Glomerular visceral epithelial cell (primary cell): ENCODE results near the gene ALDH7A1.

Experiments used
- DNase-seq: peaks from one replicate; pipeline ENCODE4 v3.0.0-alpha.2; 2016; ENCODE audit errors: extremely low spot score

The ALDH7A1 gene

DNA sequence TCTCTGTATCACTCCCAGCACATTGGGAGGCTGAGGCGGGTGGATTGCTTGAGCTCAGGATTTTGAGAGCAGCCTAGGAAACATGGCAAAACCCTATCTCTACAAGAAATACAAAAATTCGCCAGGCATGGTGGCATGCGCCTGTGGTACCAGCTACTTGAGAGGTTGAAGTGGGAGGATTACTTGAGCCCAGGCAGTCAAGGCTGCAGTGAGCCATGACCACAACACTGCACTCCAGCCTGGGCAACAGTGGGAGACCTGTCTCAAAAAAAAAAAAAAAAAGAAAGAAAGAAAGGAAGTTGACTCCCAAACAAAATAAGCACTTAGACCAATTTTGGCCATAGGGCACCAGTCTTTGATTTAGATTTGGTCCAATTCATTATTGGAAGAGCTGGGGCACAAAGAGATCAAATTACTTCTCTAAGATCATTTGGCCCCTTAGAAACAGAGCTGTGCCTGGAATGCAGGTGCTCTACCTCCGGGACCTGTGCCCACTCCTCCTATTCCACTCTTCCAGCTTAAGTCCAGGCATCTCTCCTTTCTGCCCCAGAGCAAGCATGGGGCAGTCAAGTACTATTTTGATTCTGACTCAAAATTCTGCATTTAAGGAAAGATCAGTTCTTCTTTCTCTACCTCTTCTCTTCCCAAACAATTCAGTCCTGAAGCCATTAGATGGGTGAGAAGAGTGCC is 59.0 kb downstream of the ALDH7A1 start:
- DNase-seq, result no peak

GRCh38 chr5:126534553-126534952 is 60.5 kb downstream of the ALDH7A1 start:
- no peak for DNase-seq

GRCh38 chr5:126531543-126532120 is 63.4 kb downstream of the ALDH7A1 start:
- no peak for DNase-seq

- DNase-seq, result peak; percentile 38
These were observed 67.1 kb downstream of the ALDH7A1 start for GRCh38 chr5:126527892-126528291.

DNA sequence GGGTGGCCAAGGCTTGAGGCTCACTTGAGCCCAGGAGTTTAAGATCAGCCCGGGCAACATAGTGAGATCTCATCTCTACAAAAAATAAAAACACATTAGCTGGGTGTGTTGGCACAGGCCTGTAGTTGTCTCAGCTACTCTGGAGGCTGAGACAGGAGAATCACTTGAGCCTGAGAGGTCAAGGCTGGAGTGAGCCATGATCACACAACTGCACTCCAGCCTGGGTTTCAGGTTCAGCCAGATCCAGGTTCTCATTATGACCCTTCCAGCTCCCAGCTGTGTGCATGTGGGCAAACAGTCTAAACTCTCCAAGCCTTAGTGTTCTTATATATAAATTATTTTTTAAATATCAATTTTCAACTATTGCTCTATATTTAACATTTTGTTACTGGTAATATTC is 67.9 kb downstream of the ALDH7A1 start:
- no peak for DNase-seq

DNA sequence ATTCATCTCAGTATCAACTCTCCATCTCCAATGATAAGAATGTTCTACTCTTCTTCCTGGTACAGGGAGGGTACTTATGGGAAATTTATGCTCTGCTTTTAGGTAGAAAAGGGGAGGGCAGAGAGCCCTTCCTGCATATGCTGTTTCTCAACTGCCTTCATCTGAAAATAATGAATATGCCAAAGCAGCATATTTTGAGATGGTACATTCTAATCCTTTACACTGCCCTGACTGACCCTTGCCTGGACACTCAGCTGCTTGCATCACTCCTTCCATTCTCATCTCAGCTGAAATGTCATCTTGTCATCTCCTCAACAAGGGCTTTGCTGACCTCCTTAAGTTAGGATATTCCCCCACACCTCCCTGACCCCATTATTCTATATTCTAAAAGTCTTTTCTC is 68.5 kb downstream of the ALDH7A1 start:
- DNase-seq, result no peak

DNA sequence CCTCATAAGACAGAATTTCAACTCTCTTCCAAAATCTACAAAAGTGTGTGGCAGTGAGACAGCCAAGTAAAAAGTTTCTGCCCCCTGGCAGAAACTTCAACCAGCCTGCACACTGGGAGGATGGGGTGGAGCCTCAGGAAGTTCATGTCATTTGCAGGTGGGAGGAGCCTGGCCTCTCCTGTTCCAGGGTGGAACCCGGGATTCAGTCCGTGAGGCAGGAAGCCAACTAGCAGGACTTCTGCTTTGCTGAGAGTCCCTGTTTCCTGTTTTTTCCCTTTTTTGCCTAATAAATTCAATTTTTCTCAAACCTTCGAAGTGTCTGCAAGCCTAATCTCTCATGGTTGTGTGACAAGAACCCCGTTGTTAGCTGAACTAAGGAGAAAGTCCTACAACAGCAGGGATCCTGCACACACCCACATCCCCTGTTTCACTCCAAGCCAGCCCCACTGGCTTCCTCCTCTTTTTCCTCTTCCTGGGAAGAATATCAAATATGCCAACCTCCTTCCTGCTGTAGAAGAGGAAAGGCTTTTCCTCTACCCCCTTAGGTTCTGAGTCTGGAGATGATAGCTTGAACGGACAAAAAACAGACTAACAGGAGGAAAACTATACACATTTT is 69.3 kb downstream of the ALDH7A1 start:
- DNase-seq, result no peak

- no peak for DNase-seq
These were observed 71.1 kb downstream of the ALDH7A1 start for GRCh38 chr5:126523818-126524510.

GRCh38 chr5:126521130-126521529 is 73.9 kb downstream of the ALDH7A1 start:
- DNase-seq, result no peak

GRCh38 chr5:126520593-126520953 is 74.4 kb downstream of the ALDH7A1 start:
- no peak for DNase-seq

DNA sequence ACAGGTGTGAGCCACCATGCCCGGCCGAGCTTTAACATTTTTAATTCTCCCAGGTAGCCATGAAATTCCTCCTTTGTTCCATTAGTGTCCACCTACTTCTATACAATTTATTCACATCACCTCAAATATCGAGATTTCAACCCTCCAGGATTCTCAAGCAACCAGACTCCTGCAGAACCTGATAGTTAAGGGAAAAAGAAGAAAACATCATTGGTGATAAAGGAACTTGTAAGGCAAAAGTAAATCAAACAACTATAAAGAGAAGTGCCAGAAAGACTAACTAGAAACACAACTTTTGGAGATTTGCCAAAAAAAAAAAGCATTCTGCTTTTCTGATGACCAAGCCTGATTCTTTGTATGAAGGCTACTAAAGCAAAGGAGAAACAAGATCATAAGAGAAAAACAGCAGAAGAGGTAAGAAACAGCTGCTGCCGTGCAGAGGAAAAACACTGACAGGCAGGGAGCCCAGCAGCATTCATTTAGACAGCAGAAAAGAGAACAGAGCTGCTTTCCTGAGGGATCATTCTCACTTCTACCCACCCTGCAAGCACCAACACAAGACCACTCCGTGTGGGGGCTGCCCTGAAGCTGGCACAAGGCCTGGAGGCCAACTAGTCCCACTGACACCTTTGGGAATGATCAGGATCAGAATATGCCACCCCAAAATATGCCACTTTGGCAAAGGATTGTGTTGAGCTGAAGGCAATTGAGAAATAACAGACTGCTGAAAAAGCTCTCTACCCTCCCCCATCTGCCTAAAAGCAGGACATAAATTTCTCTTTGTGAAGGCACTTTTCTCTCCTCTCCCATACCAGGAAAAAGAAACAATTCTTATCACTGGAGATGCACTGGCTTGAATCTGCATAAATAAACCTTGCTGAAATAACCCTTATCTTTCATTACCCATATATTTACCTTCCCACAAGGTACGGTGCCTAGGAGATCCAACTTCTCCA is 75.1 kb downstream of the ALDH7A1 start:
- no peak for DNase-seq

- peak; percentile 89 for DNase-seq
These were observed 75.8 kb downstream of the ALDH7A1 start for GRCh38 chr5:126519223-126519622.

- no peak for DNase-seq
These were observed 78.2 kb downstream of the ALDH7A1 start for GRCh38 chr5:126516852-126517251.

GRCh38 chr5:126516133-126516532 is 78.9 kb downstream of the ALDH7A1 start:
- DNase-seq, result peak; percentile 53

GRCh38 chr5:126515337-126515736 is 79.7 kb downstream of the ALDH7A1 start:
- no peak for DNase-seq

DNA sequence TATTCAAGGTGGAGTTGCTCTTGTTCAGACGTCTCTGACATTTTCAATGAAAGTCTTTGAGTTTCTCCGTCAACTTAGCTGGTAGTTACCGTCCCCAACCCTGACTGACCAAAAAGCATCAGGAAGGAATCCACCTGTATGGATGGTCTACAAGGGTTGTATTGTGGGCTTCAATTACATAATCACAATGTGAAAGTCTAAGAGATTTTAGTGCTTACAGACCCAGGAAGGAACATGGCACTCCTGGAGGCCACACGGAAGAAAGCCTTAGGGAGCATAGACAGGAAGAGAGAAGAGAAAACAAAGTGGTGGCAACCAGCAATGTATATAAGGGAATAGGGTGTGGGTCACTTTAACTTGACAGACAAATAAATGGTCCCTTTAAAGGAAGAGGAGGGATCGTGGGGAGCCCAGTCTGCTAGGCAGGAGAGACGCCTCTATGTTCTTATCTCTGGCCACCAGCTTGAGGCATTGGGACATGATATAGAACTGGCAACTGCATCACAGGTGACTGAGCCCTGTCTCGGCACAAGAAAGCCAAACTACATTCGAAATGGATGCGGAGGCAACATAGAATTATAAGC is 80.4 kb downstream of the ALDH7A1 start:
- no peak for DNase-seq

DNA sequence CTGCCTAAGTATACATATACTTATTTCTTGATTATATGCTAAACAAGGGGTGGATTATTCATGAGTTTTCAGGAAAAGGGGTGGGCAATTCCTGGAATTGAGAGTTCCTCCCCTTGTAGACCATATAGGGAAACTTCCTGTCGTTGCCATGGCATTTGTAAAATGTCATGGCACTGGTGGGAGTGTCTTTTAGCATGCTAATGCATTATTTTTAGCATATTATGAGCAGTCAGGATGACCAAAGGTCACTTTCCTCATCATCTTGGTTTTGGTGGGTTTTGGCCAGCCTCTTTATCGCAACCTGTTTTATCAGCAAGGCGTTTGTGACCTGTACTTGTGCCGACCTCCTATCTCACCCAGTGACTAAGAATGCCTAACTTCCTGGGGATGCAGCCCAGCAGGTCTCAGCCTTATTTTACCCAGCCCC is 80.9 kb downstream of the ALDH7A1 start:
- DNase-seq, result no peak

- no peak for DNase-seq
These were observed 81.3 kb downstream of the ALDH7A1 start for GRCh38 chr5:126513703-126514102.

DNA sequence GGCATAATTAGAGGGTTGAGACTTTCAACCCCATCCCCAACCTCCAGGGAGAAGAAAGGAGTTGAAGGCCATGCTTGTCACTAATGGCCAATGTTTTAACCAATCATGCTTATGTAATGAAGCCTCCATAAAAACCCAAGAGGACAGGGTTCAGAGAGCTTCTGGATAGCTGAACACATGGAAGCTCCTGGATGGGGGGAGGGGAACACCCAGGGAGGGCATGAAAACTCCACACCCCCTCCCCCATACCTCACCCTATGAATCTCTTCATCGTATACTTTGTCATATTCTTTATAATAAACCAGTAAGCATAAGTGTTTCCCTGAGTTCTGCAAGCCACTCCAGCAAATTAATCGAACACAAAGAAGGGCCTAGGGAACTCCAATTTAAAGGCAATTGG is 81.7 kb downstream of the ALDH7A1 start:
- no peak for DNase-seq

GRCh38 chr5:126512451-126512850 is 82.6 kb downstream of the ALDH7A1 start:
- DNase-seq, result peak; percentile 30

- DNase-seq, result no peak
These were observed 83.1 kb downstream of the ALDH7A1 start for GRCh38 chr5:126511961-126512360.
